ENCODE results near the gene CCHCR1.

The CCHCR1 gene

GRCh38 chr6:31118178-31118577, 39.4 kb downstream of the CCHCR1 start:
- H3K4me3 ChIP-seq (ENCODE audit: insufficient read depth, low read depth, low read length) = no peak overlapping the region

GRCh38 chr6:31116661-31117385, 40.8 kb downstream of the CCHCR1 start:
- Histone ChIP-seq H3K27ac (ENCODE audit: insufficient read depth, low read depth, low read length, poor library complexity, severe bottlenecking) (no peak overlapping the region), H3K36me3 (ENCODE audit: control insufficient read depth, insufficient read depth, low read length) (no peaks in the 10 kb centered on the region), H3K4me1 (ENCODE audit: control insufficient read depth, insufficient read depth, low read length) (peaks cover 8% of the 10 kb centered on the region), H3K27me3 (ENCODE audit: control insufficient read depth, insufficient read depth, low read length, poor library complexity, severe bottlenecking) (no peaks in the 10 kb centered on the region), H3K9me3 (ENCODE audit: control insufficient read depth, low read length) (no peaks in the 10 kb centered on the region), H3K4me3 (ENCODE audit: insufficient read depth, low read depth, low read length) (no peak overlapping the region)
- 90 to 92% methylated on average over 19 of the region's 19 CpGs for WGBS, 2 experiments

More at GRCh38 chr6:31118178-31118577, 39.4 kb downstream of the CCHCR1 start:
- H3K36me3 ChIP-seq (ENCODE audit: control insufficient read depth, insufficient read depth, low read length) = no peaks in the 10 kb centered on the region
- WGBS, 2 experiments = 94 to 95% methylated on average over 7 of the region's 7 CpGs
- H3K27ac ChIP-seq (ENCODE audit: insufficient read depth, low read depth, low read length, poor library complexity, severe bottlenecking) = no peak overlapping the region
- peaks cover 8% of the 10 kb centered on the region for H3K4me1 ChIP-seq (ENCODE audit: control insufficient read depth, insufficient read depth, low read length)
- no peaks in the 10 kb centered on the region for H3K9me3 ChIP-seq (ENCODE audit: control insufficient read depth, low read length)
- H3K27me3 ChIP-seq (ENCODE audit: control insufficient read depth, insufficient read depth, low read length, poor library complexity, severe bottlenecking) = no peaks in the 10 kb centered on the region

- Histone ChIP-seq H3K4me1 (ENCODE audit: control insufficient read depth, insufficient read depth, low read length) (peaks cover 11% of the 10 kb centered on the region), H3K4me3 (ENCODE audit: insufficient read depth, low read depth, low read length) (no peak overlapping the region), H3K27me3 (ENCODE audit: control insufficient read depth, insufficient read depth, low read length, poor library complexity, severe bottlenecking) (no peaks in the 10 kb centered on the region), H3K36me3 (ENCODE audit: control insufficient read depth, insufficient read depth, low read length) (no peaks in the 10 kb centered on the region), H3K9me3 (ENCODE audit: control insufficient read depth, low read length) (no peaks in the 10 kb centered on the region), H3K27ac (ENCODE audit: insufficient read depth, low read depth, low read length, poor library complexity, severe bottlenecking) (no peak overlapping the region)
- 93 to 94% methylated on average over 12 of the region's 12 CpGs for WGBS, 2 experiments
Measured at GRCh38 chr6:31115941-31116560, 41.6 kb downstream of the CCHCR1 start.

- H3K27me3 ChIP-seq (ENCODE audit: control insufficient read depth, insufficient read depth, low read length, poor library complexity, severe bottlenecking) = no peaks in the 10 kb centered on the region
- H3K27ac ChIP-seq (ENCODE audit: insufficient read depth, low read depth, low read length, poor library complexity, severe bottlenecking) = no peak overlapping the region
- H3K9me3 ChIP-seq (ENCODE audit: control insufficient read depth, low read length) = no peaks in the 10 kb centered on the region
- 86% methylated on average over 9 of the region's 9 CpGs for WGBS, 2 experiments
- no peaks in the 10 kb centered on the region for H3K36me3 ChIP-seq (ENCODE audit: control insufficient read depth, insufficient read depth, low read length)
- H3K4me1 ChIP-seq (ENCODE audit: control insufficient read depth, insufficient read depth, low read length) = peaks cover 20% of the 10 kb centered on the region
- H3K4me3 ChIP-seq (ENCODE audit: insufficient read depth, low read depth, low read length) = no peak overlapping the region
Measured at GRCh38 chr6:31114970-31115849, 42.4 kb downstream of the CCHCR1 start.

GRCh38 chr6:31114541-31114878, 43.1 kb downstream of the CCHCR1 start, which contains the start of gene PSORS1C1:
PSORS1C1 (plus strand) TSS chr6:31114800; CDS start chr6:31129633, 14,833 bp downstream.
- WGBS, 2 experiments = 78 to 79% methylated on average over 3 of the region's 3 CpGs
- Histone ChIP-seq H3K27ac (ENCODE audit: insufficient read depth, low read depth, low read length, poor library complexity, severe bottlenecking) (no peak within 1 kb of the TSS), H3K36me3 (ENCODE audit: control insufficient read depth, insufficient read depth, low read length) (no peaks in the 10 kb centered on the region), H3K9me3 (ENCODE audit: control insufficient read depth, low read length) (no peaks in the 10 kb centered on the region), H3K4me1 (ENCODE audit: control insufficient read depth, insufficient read depth, low read length) (peaks cover 21% of the 10 kb centered on the region), H3K27me3 (ENCODE audit: control insufficient read depth, insufficient read depth, low read length, poor library complexity, severe bottlenecking) (no peaks in the 10 kb centered on the region), H3K4me3 (ENCODE audit: insufficient read depth, low read depth, low read length) (no peak within 1 kb of the TSS)

GRCh38 chr6:31113861-31114540, 43.6 kb downstream of the CCHCR1 start:
- H3K4me3 ChIP-seq (ENCODE audit: insufficient read depth, low read depth, low read length) = no peak overlapping the region
- H3K4me1 ChIP-seq (ENCODE audit: control insufficient read depth, insufficient read depth, low read length) = peaks cover 21% of the 10 kb centered on the region
- no peaks in the 10 kb centered on the region for H3K27me3 ChIP-seq (ENCODE audit: control insufficient read depth, insufficient read depth, low read length, poor library complexity, severe bottlenecking)
- 54 to 57% methylated on average over 7 of the region's 7 CpGs for WGBS, 2 experiments
- no peak overlapping the region for H3K27ac ChIP-seq (ENCODE audit: insufficient read depth, low read depth, low read length, poor library complexity, severe bottlenecking)
- no peaks in the 10 kb centered on the region for H3K36me3 ChIP-seq (ENCODE audit: control insufficient read depth, insufficient read depth, low read length)
- H3K9me3 ChIP-seq (ENCODE audit: control insufficient read depth, low read length) = no peaks in the 10 kb centered on the region

- no peak within 1 kb of the TSS for H3K4me3 ChIP-seq (ENCODE audit: insufficient read depth, low read depth, low read length)
- H3K27me3 ChIP-seq (ENCODE audit: control insufficient read depth, insufficient read depth, low read length, poor library complexity, severe bottlenecking) = no peaks in the 10 kb centered on the region
- peaks cover 21% of the 10 kb centered on the region for H3K4me1 ChIP-seq (ENCODE audit: control insufficient read depth, insufficient read depth, low read length)
- no peak within 1 kb of the TSS for H3K27ac ChIP-seq (ENCODE audit: insufficient read depth, low read depth, low read length, poor library complexity, severe bottlenecking)
- 86 to 97% methylated on average over 5 of the region's 5 CpGs for WGBS, 2 experiments
- no peaks in the 10 kb centered on the region for H3K36me3 ChIP-seq (ENCODE audit: control insufficient read depth, insufficient read depth, low read length)
- no peaks in the 10 kb centered on the region for H3K9me3 ChIP-seq (ENCODE audit: control insufficient read depth, low read length)
Measured at GRCh38 chr6:31112478-31112877, 45.1 kb downstream of the CCHCR1 start, which contains the start of gene C6orf15. C6orf15 (minus strand) TSS chr6:31112575; CDS start chr6:31112555, 20 bp downstream.

GRCh38 chr6:31111712-31112111, 45.9 kb downstream of the CCHCR1 start:
- Histone ChIP-seq H3K4me3 (ENCODE audit: insufficient read depth, low read depth, low read length) (no peak overlapping the region), H3K27me3 (ENCODE audit: control insufficient read depth, insufficient read depth, low read length, poor library complexity, severe bottlenecking) (no peaks in the 10 kb centered on the region), H3K36me3 (ENCODE audit: control insufficient read depth, insufficient read depth, low read length) (no peaks in the 10 kb centered on the region), H3K27ac (ENCODE audit: insufficient read depth, low read depth, low read length, poor library complexity, severe bottlenecking) (no peak overlapping the region), H3K4me1 (ENCODE audit: control insufficient read depth, insufficient read depth, low read length) (peaks cover 21% of the 10 kb centered on the region), H3K9me3 (ENCODE audit: control insufficient read depth, low read length) (no peaks in the 10 kb centered on the region)
- 88 to 89% methylated on average over 13 of the region's 13 CpGs for WGBS, 2 experiments

GRCh38 chr6:31110825-31111582, 46.6 kb downstream of the CCHCR1 start:
- Histone ChIP-seq H3K9me3 (ENCODE audit: control insufficient read depth, low read length) (no peaks in the 10 kb centered on the region), H3K36me3 (ENCODE audit: control insufficient read depth, insufficient read depth, low read length) (no peaks in the 10 kb centered on the region), H3K4me3 (ENCODE audit: insufficient read depth, low read depth, low read length) (no peak overlapping the region), H3K27me3 (ENCODE audit: control insufficient read depth, insufficient read depth, low read length, poor library complexity, severe bottlenecking) (no peaks in the 10 kb centered on the region), H3K4me1 (ENCODE audit: control insufficient read depth, insufficient read depth, low read length) (peaks cover 21% of the 10 kb centered on the region), H3K27ac (ENCODE audit: insufficient read depth, low read depth, low read length, poor library complexity, severe bottlenecking) (no peak overlapping the region)
- WGBS, 2 experiments = 63% methylated on average over 11 of the region's 11 CpGs

All from ectodermal cell (in vitro differentiated cells).